Lung microvascular endothelial cell (primary cell): ENCODE results near the gene ZBTB1. TPM values are rescaled to one million over a fixed set of nuclear protein-coding genes. Genes with fewer than 3 reads are reported as not detected.

Experiments
- DNase-seq, 2 donors: peaks; one replicate each; pipeline versions ENCODE4 v3.0.0 to v3.0.0-alpha.2; 2010; ENCODE audit warnings: low read depth in 2 of 2
- total RNA-seq: library from RNA; depleted of rRNA; stranded (reverse); fragments of >200 nt; gene quantifications from 2 replicates; pipeline ENCODE4 v1.2.1, GENCODE V29; 2014

Gene ZBTB1, protein sequence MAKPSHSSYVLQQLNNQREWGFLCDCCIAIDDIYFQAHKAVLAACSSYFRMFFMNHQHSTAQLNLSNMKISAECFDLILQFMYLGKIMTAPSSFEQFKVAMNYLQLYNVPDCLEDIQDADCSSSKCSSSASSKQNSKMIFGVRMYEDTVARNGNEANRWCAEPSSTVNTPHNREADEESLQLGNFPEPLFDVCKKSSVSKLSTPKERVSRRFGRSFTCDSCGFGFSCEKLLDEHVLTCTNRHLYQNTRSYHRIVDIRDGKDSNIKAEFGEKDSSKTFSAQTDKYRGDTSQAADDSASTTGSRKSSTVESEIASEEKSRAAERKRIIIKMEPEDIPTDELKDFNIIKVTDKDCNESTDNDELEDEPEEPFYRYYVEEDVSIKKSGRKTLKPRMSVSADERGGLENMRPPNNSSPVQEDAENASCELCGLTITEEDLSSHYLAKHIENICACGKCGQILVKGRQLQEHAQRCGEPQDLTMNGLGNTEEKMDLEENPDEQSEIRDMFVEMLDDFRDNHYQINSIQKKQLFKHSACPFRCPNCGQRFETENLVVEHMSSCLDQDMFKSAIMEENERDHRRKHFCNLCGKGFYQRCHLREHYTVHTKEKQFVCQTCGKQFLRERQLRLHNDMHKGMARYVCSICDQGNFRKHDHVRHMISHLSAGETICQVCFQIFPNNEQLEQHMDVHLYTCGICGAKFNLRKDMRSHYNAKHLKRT
- total RNA-seq = 25.7 and 38.5 TPM in 2 replicates

- DNase-seq = peak; percentile 88 to 95
Measured at GRCh38 chr14:64504310-64504896, at the start of gene ZBTB1. ZBTB1 (plus strand) TSS chr14:64504770; CDS start chr14:64521505, 16,735 bp downstream.

- DNase-seq = no peak
Measured at GRCh38 chr14:64459405-64460136, 45.0 kb upstream of the ZBTB1 start.

- DNase-seq = no peak
Measured at GRCh38 chr14:64461221-64461620, 43.3 kb upstream of the ZBTB1 start.

DNA sequence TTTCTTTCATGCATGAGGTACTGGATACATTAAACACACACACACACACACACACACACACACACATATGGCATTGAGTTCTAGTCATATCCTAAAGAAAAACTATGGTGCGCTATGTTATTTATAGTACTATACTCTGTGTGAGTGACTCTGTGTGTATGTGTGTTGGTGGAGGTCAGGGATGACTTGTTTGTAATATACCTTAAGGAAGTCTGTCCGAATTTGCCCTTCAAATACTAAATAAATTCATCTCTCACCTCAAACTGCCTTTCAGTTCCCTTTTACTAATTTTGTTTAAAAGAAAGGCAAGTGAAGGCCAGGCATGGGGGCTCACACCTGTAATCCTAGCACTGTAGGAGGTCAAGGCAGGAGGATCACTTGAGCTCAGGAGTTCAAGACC, 41.4 kb upstream of the ZBTB1 start:
- DNase-seq = no peak

GRCh38 chr14:64463873-64464272, 40.7 kb upstream of the ZBTB1 start:
- DNase-seq = no peak

- DNase-seq = no peak
Measured at GRCh38 chr14:64464651-64465050, 39.9 kb upstream of the ZBTB1 start.

DNA sequence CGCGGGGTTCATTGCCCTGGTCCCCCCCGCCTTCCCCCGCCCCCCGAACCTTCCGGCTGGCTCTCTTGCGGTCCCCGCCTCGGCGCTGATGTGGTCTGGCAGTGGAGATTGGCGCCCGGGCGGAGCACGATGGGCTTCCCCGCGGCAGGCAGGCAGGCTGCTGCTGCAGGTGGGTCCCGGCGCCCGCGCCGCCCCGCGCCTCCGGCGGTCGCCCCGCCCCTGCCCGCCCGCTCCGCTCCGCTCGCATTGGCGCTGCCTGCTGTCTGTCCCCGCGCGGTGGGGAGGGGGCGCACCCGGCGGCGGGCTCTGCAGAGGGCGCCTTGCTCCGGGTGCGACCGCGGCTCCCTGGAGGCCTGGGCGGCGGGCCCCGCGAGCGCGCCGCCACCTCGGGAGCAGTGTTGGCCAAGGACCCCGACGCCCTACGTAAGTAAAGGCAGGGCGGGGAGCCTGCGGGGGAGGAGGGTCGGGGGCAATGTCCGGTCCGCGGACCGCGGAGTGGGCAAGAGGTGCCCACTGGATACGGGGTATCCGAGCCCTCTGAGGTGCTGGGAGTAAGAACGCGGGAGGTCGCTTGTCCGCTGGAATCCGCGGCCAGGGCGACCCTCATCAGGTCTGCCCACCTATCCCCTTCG, 39.3 kb upstream of the ZBTB1 start, which contains the start of gene AKAP5:
TSS of gene AKAP5 (plus strand) at position 309 of the 632 bp plus-strand sequence. CDS start 2,896 bp downstream, outside the sequence.
- DNase-seq = peak; percentile 39 to 64

DNA sequence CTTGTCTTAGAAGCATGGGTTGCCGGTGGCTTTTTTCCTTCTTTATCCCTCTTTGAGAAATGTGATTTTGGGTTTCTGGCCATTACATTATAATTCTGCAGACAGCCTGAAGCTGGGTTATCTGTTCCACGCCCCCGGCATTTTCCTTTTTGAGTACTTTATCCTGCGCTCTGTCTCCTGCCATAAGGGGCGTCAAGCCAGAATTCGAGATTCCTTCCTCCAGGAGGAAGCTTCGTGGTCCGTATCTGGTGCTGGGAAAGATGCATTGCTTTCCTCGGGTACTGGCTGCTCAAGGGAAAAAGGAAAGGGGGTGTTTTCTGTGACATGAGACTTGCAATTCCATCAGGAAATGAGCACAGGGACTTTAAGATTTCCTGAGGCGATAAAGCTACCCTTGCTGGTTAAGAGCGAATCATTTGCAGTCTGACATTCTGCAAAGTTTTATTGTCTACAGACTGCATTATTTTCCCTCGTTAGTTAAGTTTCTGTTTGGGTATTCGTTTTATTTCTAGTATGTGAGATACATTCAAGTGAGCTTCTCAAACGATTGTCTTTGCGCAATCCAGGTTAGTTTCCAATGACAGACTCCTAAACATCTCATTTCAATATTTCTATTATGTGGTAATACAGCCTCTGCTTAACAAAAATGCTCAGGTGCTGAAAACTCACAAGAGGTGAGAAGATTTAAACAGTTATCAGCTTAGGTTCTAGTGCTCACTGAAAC, 38.6 kb upstream of the ZBTB1 start:
- peak in 1 of 2 donors; percentile 27 for DNase-seq

GRCh38 chr14:64467101-64467500, 37.5 kb upstream of the ZBTB1 start:
- DNase-seq = no peak

- no peak for DNase-seq
Measured at GRCh38 chr14:64467566-64467965, 37.0 kb upstream of the ZBTB1 start.

DNA sequence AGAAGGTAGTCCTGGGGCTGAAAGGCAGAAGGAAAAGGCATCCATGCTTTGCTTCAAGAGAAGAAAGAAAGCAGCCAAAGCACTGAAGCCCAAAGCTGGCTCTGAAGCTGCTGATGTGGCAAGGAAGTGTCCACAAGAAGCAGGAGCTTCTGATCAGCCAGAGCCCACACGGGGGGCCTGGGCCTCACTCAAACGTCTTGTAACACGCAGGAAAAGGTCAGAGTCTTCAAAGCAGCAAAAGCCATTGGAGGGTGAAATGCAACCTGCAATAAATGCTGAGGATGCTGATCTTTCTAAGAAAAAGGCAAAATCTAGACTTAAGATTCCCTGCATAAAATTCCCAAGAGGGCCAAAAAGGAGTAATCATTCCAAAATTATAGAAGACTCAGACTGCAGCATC, 36.1 kb upstream of the ZBTB1 start:
- no peak for DNase-seq

DNA sequence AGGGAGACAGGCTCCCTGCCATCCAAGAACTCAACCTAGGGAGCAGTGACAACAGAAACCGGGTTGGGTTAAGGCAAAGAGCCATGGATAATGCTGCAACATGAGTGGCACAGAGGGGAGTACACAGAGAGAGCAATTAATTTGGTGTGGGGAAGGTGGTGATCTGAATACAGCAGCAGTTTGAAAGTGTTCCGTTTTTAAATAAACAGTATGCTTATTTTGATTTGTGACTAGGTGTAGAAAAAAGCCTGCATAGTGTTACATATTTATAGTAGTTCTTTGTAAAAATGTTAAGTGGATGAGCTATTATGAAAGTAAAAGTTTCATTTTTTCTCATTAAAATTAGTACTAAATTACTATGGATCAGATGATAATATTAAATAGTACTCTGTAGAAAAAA, 30.5 kb upstream of the ZBTB1 start:
- DNase-seq = no peak

GRCh38 chr14:64474698-64475097, 29.9 kb upstream of the ZBTB1 start:
- DNase-seq = no peak

GRCh38 chr14:64475585-64476273, 28.8 kb upstream of the ZBTB1 start:
- no peak for DNase-seq

DNA sequence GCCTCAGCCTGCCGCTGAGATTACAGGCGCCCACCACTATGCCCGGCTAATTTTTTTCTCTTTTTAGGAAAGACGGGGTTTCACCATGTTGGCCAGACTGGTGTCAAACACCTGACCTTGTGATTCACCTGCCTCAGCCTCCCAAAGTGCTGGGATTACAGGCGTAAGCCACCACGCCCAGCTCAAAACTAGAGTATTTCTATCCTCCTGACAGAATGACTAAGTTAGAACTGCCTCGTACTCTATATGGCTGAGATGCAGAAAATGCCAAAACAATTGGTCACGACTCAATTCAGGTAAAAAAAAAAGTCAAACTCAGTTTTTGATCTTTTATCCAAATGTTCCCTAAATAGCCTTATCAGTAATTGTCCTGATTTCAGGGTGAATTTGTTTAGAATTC, 28.1 kb upstream of the ZBTB1 start:
- DNase-seq = no peak

DNA sequence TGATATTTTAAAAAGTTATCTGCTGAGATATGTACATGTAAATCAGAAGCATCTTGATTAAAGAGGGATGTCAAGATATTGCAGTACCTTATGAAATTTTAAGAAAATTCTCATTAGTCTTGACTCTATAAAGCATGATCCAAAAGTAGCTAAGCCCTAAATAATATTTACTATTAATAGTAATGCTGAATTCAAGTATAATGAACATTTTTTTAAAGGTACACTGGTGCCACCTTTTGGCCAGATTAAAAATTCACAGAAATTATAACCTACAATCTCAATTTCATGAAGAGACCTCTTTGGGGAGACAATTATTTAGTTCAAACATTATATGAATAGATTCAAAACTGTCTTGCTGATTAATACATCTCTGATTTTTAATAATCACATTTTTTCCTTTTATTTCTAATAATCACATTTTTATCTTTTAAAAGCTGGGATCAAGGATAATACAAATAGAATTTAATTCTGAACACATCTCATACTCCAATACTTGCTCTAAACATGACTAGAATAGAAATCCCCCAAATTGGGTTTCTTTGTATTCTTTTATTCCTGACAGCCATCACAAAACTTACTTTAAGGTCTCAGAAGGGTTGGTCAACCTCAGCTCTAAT, 25.8 kb upstream of the ZBTB1 start:
- peak; percentile 26 to 57 for DNase-seq

GRCh38 chr14:64488590-64489099, 15.9 kb upstream of the ZBTB1 start:
- DNase-seq = no peak

DNA sequence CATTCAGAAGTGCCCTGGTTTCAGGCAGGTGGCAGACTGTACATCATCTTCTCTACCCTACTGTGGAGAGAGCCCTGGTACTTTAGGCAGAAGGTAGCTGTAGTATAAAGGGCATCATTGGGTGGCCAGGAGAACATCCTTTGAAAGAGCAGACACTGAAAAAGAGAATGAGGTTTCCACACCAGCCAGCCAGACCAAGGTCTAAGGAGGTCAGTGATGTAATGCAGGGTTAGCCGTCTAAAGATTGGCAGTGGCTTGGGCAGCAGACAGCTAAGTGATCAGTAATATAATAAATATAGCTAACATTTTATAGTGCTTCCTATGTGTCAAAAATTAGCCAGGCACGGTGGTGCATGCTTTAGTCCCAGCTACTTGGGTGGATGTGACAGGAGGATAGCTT, 12.9 kb upstream of the ZBTB1 start:
- DNase-seq = no peak

- DNase-seq = no peak
Measured at GRCh38 chr14:64493455-64493854, 11.1 kb upstream of the ZBTB1 start.
